Kidney epithelial cell (primary cell): ENCODE data around the gene NDUFS2. TPM values are rescaled to one million over a fixed set of nuclear protein-coding genes. Genes with fewer than 3 reads are reported as not detected.

Experiments
- DNase-seq: peaks from one replicate; pipeline ENCODE4 v3.0.0-alpha.2; 2010; ENCODE audit warnings: low read depth
- H3K27me3 ChIP-seq: 2 replicates; pipeline ENCODE4 v1.6.0; 2011; ENCODE audit warnings: low read length; ENCODE audit not compliant: control insufficient read depth, insufficient read depth
- H3K36me3 ChIP-seq: 2 replicates; pipeline ENCODE4 v1.5.1; 2011; ENCODE audit warnings: low read length; ENCODE audit not compliant: control insufficient read depth, insufficient read depth
- H3K4me3 ChIP-seq: 2 replicates; pipeline ENCODE4 v1.5.1; 2011; ENCODE audit warnings: low read depth, mild to moderate bottlenecking, control low read depth, low read length
- CTCF ChIP-seq: IDR thresholded peaks from 2 replicates; pipeline ENCODE4 v1.5.1; 2011; ENCODE audit warnings: mild to moderate bottlenecking, moderate library complexity, low read length, control low read depth, inconsistent platforms; ENCODE audit not compliant: insufficient read depth, poor library complexity, severe bottlenecking
- total RNA-seq: library from RNA; depleted of rRNA; stranded (reverse); fragments of >200 nt; gene quantifications from 2 replicates; pipeline ENCODE4 v1.2.3, GENCODE V29; 2015

The NDUFS2 gene
- total RNA-seq, 1 donor from 2014 or later: 96.9 TPM

GRCh38 chr1:161162806-161163205, 39.4 kb upstream of the NDUFS2 start:
- DNase-seq: no peak
- peaks cover 2% of the 10 kb centered on the region for H3K36me3 ChIP-seq
- H3K4me3 ChIP-seq: no peak overlapping the region
- no peak for TF ChIP-seq CTCF
- no peaks in the 10 kb centered on the region for H3K27me3 ChIP-seq

GRCh38 chr1:161163793-161164192, 38.4 kb upstream of the NDUFS2 start:
- H3K27me3 ChIP-seq: no peaks in the 10 kb centered on the region
- no peak overlapping the region for H3K4me3 ChIP-seq
- TF ChIP-seq CTCF: no peak

GRCh38 chr1:161164901-161165610, 37.1 kb upstream of the NDUFS2 start:
- Histone ChIP-seq H3K27me3 (no peaks in the 10 kb centered on the region), H3K36me3 (peaks cover 4% of the 10 kb centered on the region), H3K4me3 (peak overlapping the region; percentile 80)
- no peak for TF ChIP-seq CTCF
- DNase-seq: no peak

More at GRCh38 chr1:161163793-161164192, 38.4 kb upstream of the NDUFS2 start:
- DNase-seq: no peak
- H3K36me3 ChIP-seq: peaks cover 2% of the 10 kb centered on the region

- H3K27me3 ChIP-seq: no peaks in the 10 kb centered on the region
- peak; percentile 97 for DNase-seq
- peak within 1 kb of the TSS; percentile 80 for H3K4me3 ChIP-seq
- TF ChIP-seq CTCF: peak; percentile 67
- peaks cover 4% of the 10 kb centered on the region for H3K36me3 ChIP-seq
These were observed 36.2 kb upstream of the NDUFS2 start, which contains the start of gene PPOX for GRCh38 chr1:161165742-161166668. Gene PPOX, plus strand, starts transcription at chr1:161166426. Its CDS starts 422 bp downstream, at chr1:161166848.

- Histone ChIP-seq H3K27me3 (no peaks in the 10 kb centered on the region), H3K4me3 (peak overlapping the region; percentile 80), H3K36me3 (peaks cover 5% of the 10 kb centered on the region)
- TF ChIP-seq CTCF: no peak
- DNase-seq: no peak
These were observed 35.3 kb upstream of the NDUFS2 start for GRCh38 chr1:161166669-161167548.
